Transverse colon (tissue), 3 donors: ENCODE results near the gene MGLL.

ENCODE experiments used
- EP300 ChIP-seq: sonication (generic); formaldehyde crosslinking; IDR thresholded peaks from one replicate; pipeline ENCODE4 v1.6.1; 2017; ENCODE audit warnings: antibody characterized with exemption, low read depth
- POLR2A ChIP-seq: fragments of 450-650 bp; IDR thresholded peaks from one replicate; pipeline ENCODE4 v1.6.1; 2016; ENCODE audit warnings: antibody characterized with exemption, mild to moderate bottlenecking, moderate library complexity
- TF ChIP-seq, protein P1 (sequence below), 5 experiments: fragments of 200-600 bp in 3 of 5; fragments of 450-650 bp in 2 of 5; sonication (generic) in 3 of 5; IDR thresholded peaks; 1 replicate in 2 of 5; 2 replicates in 3 of 5; pipeline ENCODE4 v1.5.1; 2016 to 2017; ENCODE audit warnings: antibody characterized with exemption in 5 of 5, inconsistent platforms in 3 of 5, mild to moderate bottlenecking in 2 of 5, moderate library complexity in 1 of 5

DNA sequence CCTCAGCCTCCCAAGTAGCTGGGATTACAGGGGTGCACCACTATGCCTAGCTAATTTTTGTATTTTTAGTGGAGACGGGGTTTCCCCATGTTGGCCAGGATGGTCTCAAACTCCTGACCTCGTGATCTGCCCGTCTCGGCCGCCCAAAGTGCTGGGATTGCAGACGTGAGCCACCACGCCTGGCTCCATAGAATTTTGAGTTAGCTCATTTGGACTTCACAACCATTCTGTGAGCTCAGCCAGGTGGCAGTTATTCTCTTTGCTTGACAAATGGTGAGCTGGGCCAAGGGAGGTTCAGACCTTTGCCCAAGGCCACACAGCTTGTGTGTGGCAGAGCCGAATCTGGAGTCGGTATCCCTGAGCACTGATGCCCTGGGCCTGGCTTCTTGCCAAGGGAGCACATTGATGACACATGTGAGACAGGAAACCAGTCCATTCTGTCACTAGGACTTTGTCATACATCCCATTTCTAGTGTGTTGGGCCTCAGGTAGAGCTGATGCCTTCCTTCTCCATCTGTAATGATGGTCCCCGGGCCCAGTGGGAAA is 175.7 kb downstream of the MGLL start:
- TF ChIP-seq, protein P1, sequence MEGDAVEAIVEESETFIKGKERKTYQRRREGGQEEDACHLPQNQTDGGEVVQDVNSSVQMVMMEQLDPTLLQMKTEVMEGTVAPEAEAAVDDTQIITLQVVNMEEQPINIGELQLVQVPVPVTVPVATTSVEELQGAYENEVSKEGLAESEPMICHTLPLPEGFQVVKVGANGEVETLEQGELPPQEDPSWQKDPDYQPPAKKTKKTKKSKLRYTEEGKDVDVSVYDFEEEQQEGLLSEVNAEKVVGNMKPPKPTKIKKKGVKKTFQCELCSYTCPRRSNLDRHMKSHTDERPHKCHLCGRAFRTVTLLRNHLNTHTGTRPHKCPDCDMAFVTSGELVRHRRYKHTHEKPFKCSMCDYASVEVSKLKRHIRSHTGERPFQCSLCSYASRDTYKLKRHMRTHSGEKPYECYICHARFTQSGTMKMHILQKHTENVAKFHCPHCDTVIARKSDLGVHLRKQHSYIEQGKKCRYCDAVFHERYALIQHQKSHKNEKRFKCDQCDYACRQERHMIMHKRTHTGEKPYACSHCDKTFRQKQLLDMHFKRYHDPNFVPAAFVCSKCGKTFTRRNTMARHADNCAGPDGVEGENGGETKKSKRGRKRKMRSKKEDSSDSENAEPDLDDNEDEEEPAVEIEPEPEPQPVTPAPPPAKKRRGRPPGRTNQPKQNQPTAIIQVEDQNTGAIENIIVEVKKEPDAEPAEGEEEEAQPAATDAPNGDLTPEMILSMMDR (IDR thresholded peaks at IDR 0.05): no peak
- TF ChIP-seq EP300 (no peak), POLR2A (no peak)
